ENCODE results near the gene VAV2.

The VAV2 gene

DNA sequence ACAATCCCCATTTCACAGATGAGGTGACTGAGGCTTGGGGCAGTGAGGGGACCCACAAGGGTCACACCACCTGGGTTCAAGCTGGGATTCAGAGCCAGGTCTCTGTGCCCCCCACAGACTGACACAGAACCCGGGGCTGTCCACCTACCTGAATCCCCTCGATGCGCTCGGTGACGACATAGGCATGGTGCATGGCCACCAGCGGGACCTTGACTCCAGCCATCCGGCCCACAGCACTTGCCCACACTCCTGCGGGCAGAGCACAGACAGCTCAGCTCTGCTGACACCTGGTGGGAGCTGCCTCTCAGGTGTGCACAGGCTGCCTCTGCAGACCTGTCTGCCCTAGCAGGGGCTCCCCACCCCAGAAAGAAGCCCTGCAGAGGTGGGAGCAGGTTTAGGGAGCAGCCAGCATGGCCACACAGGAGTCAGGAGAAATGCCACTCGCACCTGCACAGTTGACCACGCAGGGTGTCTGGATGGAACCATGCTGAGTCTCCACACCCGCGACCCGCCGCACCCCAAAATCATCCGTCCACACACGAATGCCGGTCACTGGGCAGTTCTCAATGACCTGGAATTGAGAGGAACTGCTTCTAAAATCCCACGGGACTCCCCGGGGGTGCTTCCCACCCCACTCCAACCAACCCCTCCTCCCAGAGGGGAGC, 262.4 kb downstream of the VAV2 start:
- ChIA-PET CTCF (interaction anchor here (0.7 to 3.6 kb wide), 2 partner anchors 13 to 156 kb away, joined by 5 to 25 read pairs; no protein-coding TSS in a partner anchor), POLR2A (ENCODE audit: low non-redundant PET) (no interaction called here)
- H3K27ac ChIP-seq: no peak overlapping the region
- TF ChIP-seq, protein P1, sequence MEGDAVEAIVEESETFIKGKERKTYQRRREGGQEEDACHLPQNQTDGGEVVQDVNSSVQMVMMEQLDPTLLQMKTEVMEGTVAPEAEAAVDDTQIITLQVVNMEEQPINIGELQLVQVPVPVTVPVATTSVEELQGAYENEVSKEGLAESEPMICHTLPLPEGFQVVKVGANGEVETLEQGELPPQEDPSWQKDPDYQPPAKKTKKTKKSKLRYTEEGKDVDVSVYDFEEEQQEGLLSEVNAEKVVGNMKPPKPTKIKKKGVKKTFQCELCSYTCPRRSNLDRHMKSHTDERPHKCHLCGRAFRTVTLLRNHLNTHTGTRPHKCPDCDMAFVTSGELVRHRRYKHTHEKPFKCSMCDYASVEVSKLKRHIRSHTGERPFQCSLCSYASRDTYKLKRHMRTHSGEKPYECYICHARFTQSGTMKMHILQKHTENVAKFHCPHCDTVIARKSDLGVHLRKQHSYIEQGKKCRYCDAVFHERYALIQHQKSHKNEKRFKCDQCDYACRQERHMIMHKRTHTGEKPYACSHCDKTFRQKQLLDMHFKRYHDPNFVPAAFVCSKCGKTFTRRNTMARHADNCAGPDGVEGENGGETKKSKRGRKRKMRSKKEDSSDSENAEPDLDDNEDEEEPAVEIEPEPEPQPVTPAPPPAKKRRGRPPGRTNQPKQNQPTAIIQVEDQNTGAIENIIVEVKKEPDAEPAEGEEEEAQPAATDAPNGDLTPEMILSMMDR (conservative IDR thresholded peaks at IDR 0.05; ENCODE audit: low read depth): no peak
- DNase-seq (ENCODE audit: low spot score): no peak

DNA sequence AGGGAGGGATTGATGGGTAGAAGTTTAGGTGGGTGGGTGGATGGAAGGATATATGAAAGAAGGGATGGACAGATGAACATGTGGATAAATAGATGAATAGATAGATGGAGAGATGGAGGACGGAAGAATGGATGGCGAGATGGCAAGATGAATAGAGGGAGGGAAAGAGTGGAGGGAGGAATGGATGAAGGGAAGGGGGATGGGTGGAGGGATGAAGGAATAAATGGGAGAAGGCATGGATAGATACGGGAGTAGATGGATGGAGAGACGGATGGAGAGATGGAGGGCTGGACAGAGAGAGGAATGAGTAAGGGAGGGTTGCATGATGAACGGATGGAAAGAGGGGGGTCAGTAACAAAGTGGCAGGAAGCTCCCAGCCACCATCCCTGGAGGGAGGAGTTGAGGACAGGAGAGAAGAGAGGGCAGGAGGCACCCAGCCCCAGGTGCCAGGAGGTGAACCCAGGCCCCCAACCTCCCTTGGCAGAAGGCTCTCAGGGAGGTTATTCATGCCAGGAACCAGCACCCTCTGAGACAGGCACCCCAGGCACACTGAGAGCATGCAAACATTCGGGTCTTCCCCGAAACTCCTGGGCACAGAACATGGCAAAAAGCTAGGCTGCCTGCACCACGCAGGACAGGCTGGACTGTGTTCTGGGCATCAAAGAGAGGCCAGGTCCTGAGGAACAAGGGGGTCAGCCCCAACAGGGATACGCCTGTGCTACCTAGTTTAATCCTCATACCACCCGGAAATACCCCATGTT, 263.1 kb downstream of the VAV2 start:
- CTCF ChIA-PET: interaction anchor here (0.6 to 3.6 kb wide), 4 partner anchors 13 to 921 kb away, joined by 3 to 25 read pairs (median 12); partner anchors contain the start of gene ADAMTSL2
- TF ChIP-seq, protein P1 (conservative IDR thresholded peaks at IDR 0.05; ENCODE audit: low read depth): no peak
- no peak for DNase-seq (ENCODE audit: low spot score)
- H3K27ac ChIP-seq: no peak overlapping the region
- POLR2A ChIA-PET (ENCODE audit: low non-redundant PET): no interaction called here

DNA sequence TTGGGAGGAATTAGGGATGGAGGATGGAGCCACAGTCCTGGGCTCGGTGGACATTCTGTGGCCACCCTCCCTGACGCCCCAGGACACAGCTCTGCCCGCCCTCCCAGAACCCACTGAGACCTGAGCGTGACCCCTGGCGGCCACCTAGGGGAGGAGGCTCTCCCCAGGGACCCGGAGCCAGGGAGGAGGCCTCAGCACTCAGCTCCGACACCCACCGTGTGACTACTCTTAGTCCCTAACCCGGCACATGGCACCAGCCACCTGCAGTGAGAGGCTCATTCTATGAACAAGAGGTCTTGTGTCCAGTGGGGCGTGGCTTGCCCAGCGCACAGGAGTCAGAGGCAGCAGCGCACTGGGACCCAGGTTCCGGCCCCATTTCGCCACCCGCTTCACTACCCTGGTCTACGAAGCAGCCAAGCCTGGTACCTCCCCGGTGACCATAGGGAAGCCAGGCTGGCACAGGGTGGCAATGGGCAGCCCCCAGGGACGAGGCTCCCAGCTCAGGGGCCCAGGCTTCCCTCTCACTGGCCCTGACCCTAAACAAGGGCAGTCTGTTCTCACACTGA, 264.2 kb downstream of the VAV2 start:
- TF ChIP-seq, protein P1 (conservative IDR thresholded peaks at IDR 0.05; ENCODE audit: low read depth): no peak
- POLR2A ChIA-PET (ENCODE audit: low non-redundant PET): no interaction called here
- no peak for DNase-seq (ENCODE audit: low spot score)
- CTCF ChIA-PET: interaction anchor here (0.7 to 3.6 kb wide), 3 partner anchors 15 to 265 kb away, joined by 3 to 25 read pairs (median 21); partner anchors contain the start of gene ADAMTSL2
- H3K27ac ChIP-seq: no peak overlapping the region

DNA sequence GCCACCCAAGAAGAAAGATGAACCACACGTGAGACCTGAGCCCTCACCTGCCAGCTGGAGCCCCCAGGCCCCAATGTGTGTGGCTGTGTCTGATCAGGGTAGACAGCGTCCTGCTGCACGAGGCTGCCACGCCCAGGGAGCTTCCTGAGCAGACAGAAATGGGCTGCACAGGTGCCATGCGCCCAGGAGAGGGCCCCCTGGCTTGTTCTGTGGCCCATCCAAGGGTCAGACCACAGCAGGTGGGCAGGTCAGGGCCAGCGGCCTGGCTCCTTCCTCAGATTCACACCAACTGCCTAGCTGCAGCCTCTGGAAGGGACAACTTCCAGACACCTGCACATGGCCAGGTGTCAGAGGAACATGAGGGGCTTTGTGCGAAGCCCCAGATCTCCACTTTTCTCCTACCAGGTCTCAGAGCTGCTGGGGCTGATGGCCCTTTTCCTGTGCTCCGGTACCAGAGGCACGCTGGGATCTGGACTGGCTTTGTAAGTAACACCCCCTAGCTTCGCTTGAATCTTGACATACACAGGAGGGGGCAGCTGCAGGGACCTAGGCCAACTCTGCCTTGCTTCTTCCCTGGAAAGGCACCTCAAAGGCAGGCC, 264.7 kb downstream of the VAV2 start:
- no peak overlapping the region for H3K27ac ChIP-seq
- DNase-seq (ENCODE audit: low spot score): no peak
- ChIA-PET CTCF (interaction anchor here (0.6 to 3.6 kb wide), 4 partner anchors 15 to 204 kb away, joined by 3 to 25 read pairs (median 12); partner anchors contain the start of gene ADAMTSL2), POLR2A (ENCODE audit: low non-redundant PET) (no interaction called here)
- TF ChIP-seq, protein P1 (conservative IDR thresholded peaks at IDR 0.05; ENCODE audit: low read depth): no peak

DNA sequence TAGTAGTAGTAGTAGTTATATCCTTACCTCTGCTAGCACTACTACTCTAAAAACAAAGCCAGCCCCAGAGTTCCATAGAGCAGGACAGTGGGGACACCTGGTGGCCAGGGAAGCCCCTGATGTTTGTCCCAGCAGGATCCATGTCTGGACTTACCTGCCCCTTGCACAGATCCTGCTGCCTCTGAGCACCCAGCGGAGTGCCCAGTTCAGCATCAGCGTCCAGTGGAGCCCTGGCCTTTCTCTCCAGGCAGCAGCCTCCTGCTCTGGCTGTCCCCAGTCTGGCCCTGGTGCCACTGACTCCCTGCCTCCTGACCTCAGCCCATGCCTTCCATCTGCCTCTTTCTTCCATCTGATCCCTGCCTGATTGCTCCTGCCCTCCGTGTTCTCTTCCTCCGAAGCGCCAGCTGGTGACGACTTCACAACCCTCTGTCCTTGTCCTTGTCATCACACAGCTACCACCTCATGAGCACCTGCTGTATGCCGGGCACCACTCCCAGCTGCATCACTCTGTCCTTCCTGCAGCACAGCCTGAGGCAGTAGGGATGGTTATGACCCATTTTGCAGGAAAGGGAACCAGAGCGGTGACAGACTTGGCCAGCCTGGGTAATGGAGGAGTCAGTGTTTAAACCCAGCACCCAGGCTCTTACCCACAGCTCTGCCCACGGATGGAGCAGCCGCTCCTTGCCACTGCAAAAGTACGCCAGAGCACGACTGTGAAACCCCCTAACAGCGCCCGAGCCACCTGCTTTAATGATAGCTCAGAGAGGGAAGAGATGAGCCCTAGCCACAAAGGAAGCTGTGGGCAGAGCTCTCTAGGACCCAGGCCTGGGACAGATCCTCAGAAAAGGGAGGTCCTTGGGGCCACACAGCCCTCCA, 265.5 kb downstream of the VAV2 start:
- no peak overlapping the region for H3K27ac ChIP-seq
- CTCF ChIA-PET: interaction anchor here (0.6 to 3.6 kb wide), 7 partner anchors 16 to 1145 kb away, joined by 3 to 25 read pairs (median 3); partner anchors contain the start of gene ADAMTSL2
- peak; percentile 78 for DNase-seq (ENCODE audit: low spot score)
- TF ChIP-seq, protein P1 (conservative IDR thresholded peaks at IDR 0.05; ENCODE audit: low read depth): peak; percentile 59
- POLR2A ChIA-PET (ENCODE audit: low non-redundant PET): no interaction called here

Data from RWPE1 (cell line).